ENCODE results near the gene OXLD1.
"Not testable (repeated sequence)": the region's sequence is repeated elsewhere in the genome, so short reads cannot be mapped to it uniquely, and the experiment has no call there.

The OXLD1 gene

GRCh38 chr17:81630274-81630673 lies 36.1 kb downstream of the OXLD1 start:
- no peak for DNase-seq (ENCODE audit: low read depth)
- TF ChIP-seq CTCF (IDR thresholded peaks at IDR 0.05; ENCODE audit: control insufficient read depth, insufficient read depth, low read depth, low read length, missing control alignments): no peak

GRCh38 chr17:81621494-81622130 lies 44.8 kb downstream of the OXLD1 start:
- no peak for TF ChIP-seq CTCF (IDR thresholded peaks at IDR 0.05; ENCODE audit: control insufficient read depth, insufficient read depth, low read depth, low read length, missing control alignments)
- no peak for DNase-seq (ENCODE audit: low read depth)
- no peak overlapping the region for H3K4me3 ChIP-seq (ENCODE audit: control insufficient read depth, low read depth, low read length)

More at GRCh38 chr17:81630274-81630673, 36.1 kb downstream of the OXLD1 start:
- H3K4me3 ChIP-seq (ENCODE audit: control insufficient read depth, low read depth, low read length): no peak overlapping the region

GRCh38 chr17:81618307-81618706 lies 48.1 kb downstream of the OXLD1 start:
- not testable (repeated sequence) for DNase-seq (ENCODE audit: low read depth); H3K4me3 ChIP-seq (ENCODE audit: control insufficient read depth, low read depth, low read length)

- H3K4me3 ChIP-seq (ENCODE audit: control insufficient read depth, low read depth, low read length): no peak overlapping the region
- DNase-seq (ENCODE audit: low read depth): no peak
- TF ChIP-seq CTCF (IDR thresholded peaks at IDR 0.05; ENCODE audit: control insufficient read depth, insufficient read depth, low read depth, low read length, missing control alignments): no peak
These were observed 49.5 kb downstream of the OXLD1 start for GRCh38 chr17:81616877-81617276.

- TF ChIP-seq CTCF (IDR thresholded peaks at IDR 0.05; ENCODE audit: control insufficient read depth, insufficient read depth, low read depth, low read length, missing control alignments): no peak
- DNase-seq (ENCODE audit: low read depth): no peak
- H3K4me3 ChIP-seq (ENCODE audit: control insufficient read depth, low read depth, low read length): no peak overlapping the region
These were observed 50.9 kb downstream of the OXLD1 start for GRCh38 chr17:81615401-81615930.
